NCI-H526 treated with DMSO at 0.1 percent for 48 hours (cell line): ENCODE results near the gene STARD7.
"Not testable (repeated sequence)": the region's sequence is repeated elsewhere in the genome, so short reads cannot be mapped to it uniquely, and the experiment has no call there.

Source experiments
- DNase-seq: peaks from one replicate; lab custom pipeline; 2025; lab: John Stamatoyannopoulos, UW

The STARD7 gene

GRCh38 chr2:96208143-96209010 lies at the start of gene STARD7:
Gene STARD7, minus strand, starts transcription at chr2:96208827. Its CDS starts 393 bp downstream, at chr2:96208434.
- DNase-seq, result peak; percentile 97

- DNase-seq, result not testable (repeated sequence)
Measured at GRCh38 chr2:96257744-96258143, 49.1 kb upstream of the STARD7 start.

- no peak for DNase-seq
Measured at GRCh38 chr2:96256611-96257113, 48.0 kb upstream of the STARD7 start.

GRCh38 chr2:96254571-96254970 lies 45.9 kb upstream of the STARD7 start:
- no peak for DNase-seq

- DNase-seq, result no peak
Measured at GRCh38 chr2:96253006-96253405, 44.4 kb upstream of the STARD7 start.

- DNase-seq, result no peak
Measured at GRCh38 chr2:96252526-96252925, 43.9 kb upstream of the STARD7 start.

GRCh38 chr2:96251721-96252292 lies 43.2 kb upstream of the STARD7 start:
- no peak for DNase-seq

- no peak for DNase-seq
Measured at GRCh38 chr2:96250188-96250587, 41.6 kb upstream of the STARD7 start.

- no peak for DNase-seq
Measured at GRCh38 chr2:96249654-96250053, 41.0 kb upstream of the STARD7 start.

- DNase-seq, result no peak
Measured at GRCh38 chr2:96248624-96249023, 40.0 kb upstream of the STARD7 start.

GRCh38 chr2:96247896-96248295 lies 39.3 kb upstream of the STARD7 start:
- DNase-seq, result no peak

GRCh38 chr2:96247009-96247408 lies 38.4 kb upstream of the STARD7 start:
- no peak for DNase-seq

GRCh38 chr2:96245609-96246390 lies 37.2 kb upstream of the STARD7 start:
- no peak for DNase-seq

GRCh38 chr2:96243843-96244242 lies 35.2 kb upstream of the STARD7 start:
- no peak for DNase-seq

GRCh38 chr2:96241900-96242611 lies 33.4 kb upstream of the STARD7 start:
- no peak for DNase-seq

- DNase-seq, result no peak
Measured at GRCh38 chr2:96241227-96241626, 32.6 kb upstream of the STARD7 start.

GRCh38 chr2:96240341-96241038 lies 31.9 kb upstream of the STARD7 start:
- DNase-seq, result no peak

- DNase-seq, result no peak
Measured at GRCh38 chr2:96239745-96240264, 31.2 kb upstream of the STARD7 start.

- no peak for DNase-seq
Measured at GRCh38 chr2:96239091-96239490, 30.5 kb upstream of the STARD7 start.

- no peak for DNase-seq
Measured at GRCh38 chr2:96238266-96238665, 29.6 kb upstream of the STARD7 start.

GRCh38 chr2:96236882-96237281 lies 28.3 kb upstream of the STARD7 start:
- no peak for DNase-seq
